Naive B cell (primary cell): ENCODE results near the gene KIAA1614. TPM values are rescaled to one million over a fixed set of nuclear protein-coding genes. Genes with fewer than 3 reads are reported as not detected.

Source experiments
- polyA plus RNA-seq, 6 donors: library from polyadenylated mRNA; unstranded; fragments of 300-500 nt; fragmentation: Illumina TruSeq; gene quantifications; one replicate each; pipeline ENCODE4 v1.2.3, GENCODE V29; 2021; ENCODE audit warnings: low read depth in 6 of 6

The KIAA1614 gene
- polyA plus RNA-seq, 6 donors from 2014 or later: 0.03 TPM; not detected in 5

Other genes with a start within 250 kb of the KIAA1614 start
- gene STX6, start 110.0 kb downstream of the KIAA1614 start, polyA plus RNA-seq: 10 to 100 TPM in 1 of 6 donors, 1 to 10 TPM in 5; 7.7 to 12.2 (median 8.1) TPM
- 10 to 100 TPM; 23.1 to 41.5 (median 33.4) TPM for gene MR1, start 121.1 kb downstream of the KIAA1614 start, polyA plus RNA-seq
- 10 to 100 TPM; 17.3 to 82.6 (median 34.1) TPM for gene IER5, start 175.8 kb downstream of the KIAA1614 start, polyA plus RNA-seq